Measurements from ENCODE around the gene MTERF4.

MTERF4 gene

GRCh38 chr2:241091201-241091600 lies 10.9 kb downstream of the MTERF4 start:
- DNase-seq (ENCODE audit: low read depth in 1 of 2, low spot score in 1 of 2): no peak

- DNase-seq (ENCODE audit: low read depth in 1 of 2, low spot score in 1 of 2): no peak
Observed at GRCh38 chr2:241088791-241089732, 13.0 kb downstream of the MTERF4 start.

GRCh38 chr2:241088376-241088775 lies 13.7 kb downstream of the MTERF4 start:
- no peak for DNase-seq (ENCODE audit: low read depth in 1 of 2, low spot score in 1 of 2)

- no peak for DNase-seq (ENCODE audit: low read depth in 1 of 2, low spot score in 1 of 2)
Observed at GRCh38 chr2:241087420-241088268, 14.4 kb downstream of the MTERF4 start.

- DNase-seq (ENCODE audit: low read depth in 1 of 2, low spot score in 1 of 2): no peak
Observed at GRCh38 chr2:241084856-241085444, 17.1 kb downstream of the MTERF4 start.

- no peak for DNase-seq (ENCODE audit: low read depth in 1 of 2, low spot score in 1 of 2)
Observed at GRCh38 chr2:241083091-241083415, 19.0 kb downstream of the MTERF4 start.

- DNase-seq (ENCODE audit: low read depth in 1 of 2, low spot score in 1 of 2): no peak
Observed at GRCh38 chr2:241082341-241083090, 19.6 kb downstream of the MTERF4 start.

GRCh38 chr2:241081643-241082340 lies 20.3 kb downstream of the MTERF4 start:
- no peak for DNase-seq (ENCODE audit: low read depth in 1 of 2, low spot score in 1 of 2)

GRCh38 chr2:241081190-241081642 lies 20.9 kb downstream of the MTERF4 start:
- DNase-seq (ENCODE audit: low read depth in 1 of 2, low spot score in 1 of 2): no peak

- no peak for DNase-seq (ENCODE audit: low read depth in 1 of 2, low spot score in 1 of 2)
Observed at GRCh38 chr2:241080405-241081189, 21.5 kb downstream of the MTERF4 start.

- DNase-seq (ENCODE audit: low read depth in 1 of 2, low spot score in 1 of 2): no peak
Observed at GRCh38 chr2:241074901-241075540, 27.1 kb downstream of the MTERF4 start.

GRCh38 chr2:241074065-241074818 lies 27.8 kb downstream of the MTERF4 start:
- DNase-seq (ENCODE audit: low read depth in 1 of 2, low spot score in 1 of 2): no peak

GRCh38 chr2:241073166-241074064 lies 28.7 kb downstream of the MTERF4 start:
- DNase-seq (ENCODE audit: low read depth in 1 of 2, low spot score in 1 of 2): no peak

GRCh38 chr2:241072553-241073165 lies 29.4 kb downstream of the MTERF4 start:
- no peak for DNase-seq (ENCODE audit: low read depth in 1 of 2, low spot score in 1 of 2)

GRCh38 chr2:241072151-241072550 lies 29.9 kb downstream of the MTERF4 start:
- no peak for DNase-seq (ENCODE audit: low read depth in 1 of 2, low spot score in 1 of 2)

GRCh38 chr2:241071677-241072111 lies 30.4 kb downstream of the MTERF4 start:
- no peak for DNase-seq (ENCODE audit: low read depth in 1 of 2, low spot score in 1 of 2)
